ENCODE data around the gene GNG10. TPM values are rescaled to one million over a fixed set of nuclear protein-coding genes. Genes with fewer than 3 reads are reported as not detected.

The GNG10 gene
- total RNA-seq, 1 donor from 2014 or later, result 27.5 TPM

DNA sequence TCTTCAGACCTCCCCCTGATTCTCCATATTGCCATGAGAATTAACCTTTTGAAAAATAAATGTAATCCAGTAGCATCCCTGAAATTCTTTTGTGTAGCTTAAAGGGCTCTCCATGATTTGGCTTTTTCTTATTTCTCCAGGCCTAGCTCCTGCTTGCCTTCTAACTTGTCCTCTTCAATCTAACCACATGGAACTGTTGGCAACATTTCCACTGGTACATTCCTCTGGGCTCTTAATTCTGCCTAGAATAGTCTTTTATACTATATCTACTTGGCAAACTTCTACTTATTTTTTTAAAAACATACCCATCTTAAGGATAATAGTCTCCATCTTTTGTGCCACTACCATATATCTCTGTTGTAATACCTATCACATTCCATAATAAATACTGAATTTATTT, 54.1 kb downstream of the GNG10 start:
- TF ChIP-seq, protein P1, sequence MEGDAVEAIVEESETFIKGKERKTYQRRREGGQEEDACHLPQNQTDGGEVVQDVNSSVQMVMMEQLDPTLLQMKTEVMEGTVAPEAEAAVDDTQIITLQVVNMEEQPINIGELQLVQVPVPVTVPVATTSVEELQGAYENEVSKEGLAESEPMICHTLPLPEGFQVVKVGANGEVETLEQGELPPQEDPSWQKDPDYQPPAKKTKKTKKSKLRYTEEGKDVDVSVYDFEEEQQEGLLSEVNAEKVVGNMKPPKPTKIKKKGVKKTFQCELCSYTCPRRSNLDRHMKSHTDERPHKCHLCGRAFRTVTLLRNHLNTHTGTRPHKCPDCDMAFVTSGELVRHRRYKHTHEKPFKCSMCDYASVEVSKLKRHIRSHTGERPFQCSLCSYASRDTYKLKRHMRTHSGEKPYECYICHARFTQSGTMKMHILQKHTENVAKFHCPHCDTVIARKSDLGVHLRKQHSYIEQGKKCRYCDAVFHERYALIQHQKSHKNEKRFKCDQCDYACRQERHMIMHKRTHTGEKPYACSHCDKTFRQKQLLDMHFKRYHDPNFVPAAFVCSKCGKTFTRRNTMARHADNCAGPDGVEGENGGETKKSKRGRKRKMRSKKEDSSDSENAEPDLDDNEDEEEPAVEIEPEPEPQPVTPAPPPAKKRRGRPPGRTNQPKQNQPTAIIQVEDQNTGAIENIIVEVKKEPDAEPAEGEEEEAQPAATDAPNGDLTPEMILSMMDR (IDR thresholded peaks at IDR 0.05; ENCODE audit: unreplicated experiment), result no peak
- H3K4me1 Mint-ChIP-seq (ENCODE audit: low read depth), result no peaks in the 10 kb centered on the region

DNA sequence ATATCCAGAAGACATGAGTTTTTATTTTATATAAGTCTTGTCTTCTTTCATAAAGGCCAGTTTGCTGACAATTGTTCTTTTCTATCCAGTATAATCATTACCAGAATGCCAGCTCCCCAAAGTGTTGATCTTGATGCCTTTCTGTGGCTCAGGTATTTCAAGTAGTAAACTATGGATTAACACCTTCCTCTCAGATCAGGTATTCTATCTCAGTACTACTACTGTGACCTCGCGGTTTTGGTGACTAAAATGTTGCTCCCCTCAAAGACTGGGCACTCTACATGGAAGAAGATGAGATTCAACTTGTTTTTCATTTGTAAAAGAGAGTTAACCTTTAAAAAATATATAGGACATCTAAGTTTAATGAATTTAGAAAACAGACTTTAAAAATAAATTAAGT, 58.1 kb downstream of the GNG10 start:
- Mint-ChIP-seq H3K27ac (no peak overlapping the region), H3K4me3 (ENCODE audit: low read depth) (no peak overlapping the region), H3K9me3 (ENCODE audit: low read depth) (no peaks in the 10 kb centered on the region), H3K36me3 (ENCODE audit: insufficient read depth) (no peaks in the 10 kb centered on the region), H3K27me3 (no peaks in the 10 kb centered on the region), H3K4me1 (ENCODE audit: low read depth) (peaks cover 4% of the 10 kb centered on the region)
- TF ChIP-seq, protein P1 (IDR thresholded peaks at IDR 0.05; ENCODE audit: unreplicated experiment), result no peak
- DNase-seq (ENCODE audit: low spot score, unreplicated experiment), result no peak

More for the DNA sequence above, 54.1 kb downstream of the GNG10 start:
- H3K36me3 Mint-ChIP-seq (ENCODE audit: insufficient read depth), result no peaks in the 10 kb centered on the region
- H3K27me3 Mint-ChIP-seq, result no peaks in the 10 kb centered on the region
- no peak overlapping the region for H3K4me3 Mint-ChIP-seq (ENCODE audit: low read depth)
- H3K9me3 Mint-ChIP-seq (ENCODE audit: low read depth), result no peaks in the 10 kb centered on the region
- H3K27ac Mint-ChIP-seq, result no peak overlapping the region
- no peak for DNase-seq (ENCODE audit: low spot score, unreplicated experiment)

Other genes starting within 250 kb of the GNG10 start
- gene ECPAS, start 177.2 kb upstream of the GNG10 start, total RNA-seq, result 116 and 117 TPM in 2 replicates
- gene ZNF483, start 136.4 kb upstream of the GNG10 start, total RNA-seq, result 20.3 and 21.7 TPM in 2 replicates
- gene PTGR1, start 62.0 kb upstream of the GNG10 start, total RNA-seq, result 50.1 and 53.2 TPM in 2 replicates
- 7.5 and 8.5 TPM in 2 replicates for gene DNAJC25, start 30.3 kb upstream of the GNG10 start, total RNA-seq
- gene SHOC1, start 133.3 kb downstream of the GNG10 start, total RNA-seq, result not detected in 2 replicates
- 26.8 and 27.7 TPM in 2 replicates for gene UGCG, start 235.2 kb downstream of the GNG10 start, total RNA-seq